ENCODE results near the gene DENND5B.
"Not testable (repeated sequence)": the region's sequence is repeated elsewhere in the genome, so short reads cannot be mapped to it uniquely, and the experiment has no call there.

The DENND5B gene

GRCh38 chr12:31377210-31377609 is 213.7 kb downstream of the DENND5B start:
- DNase-seq (ENCODE audit: low read depth) = not testable (repeated sequence)

GRCh38 chr12:31375422-31375821 is 215.5 kb downstream of the DENND5B start:
- DNase-seq (ENCODE audit: low read depth) = not testable (repeated sequence)

- no peak for DNase-seq (ENCODE audit: low read depth)
Observed at GRCh38 chr12:31371256-31371620, 219.7 kb downstream of the DENND5B start.

- DNase-seq (ENCODE audit: low read depth) = no peak
Observed at GRCh38 chr12:31370531-31371255, 220.2 kb downstream of the DENND5B start.

DNA sequence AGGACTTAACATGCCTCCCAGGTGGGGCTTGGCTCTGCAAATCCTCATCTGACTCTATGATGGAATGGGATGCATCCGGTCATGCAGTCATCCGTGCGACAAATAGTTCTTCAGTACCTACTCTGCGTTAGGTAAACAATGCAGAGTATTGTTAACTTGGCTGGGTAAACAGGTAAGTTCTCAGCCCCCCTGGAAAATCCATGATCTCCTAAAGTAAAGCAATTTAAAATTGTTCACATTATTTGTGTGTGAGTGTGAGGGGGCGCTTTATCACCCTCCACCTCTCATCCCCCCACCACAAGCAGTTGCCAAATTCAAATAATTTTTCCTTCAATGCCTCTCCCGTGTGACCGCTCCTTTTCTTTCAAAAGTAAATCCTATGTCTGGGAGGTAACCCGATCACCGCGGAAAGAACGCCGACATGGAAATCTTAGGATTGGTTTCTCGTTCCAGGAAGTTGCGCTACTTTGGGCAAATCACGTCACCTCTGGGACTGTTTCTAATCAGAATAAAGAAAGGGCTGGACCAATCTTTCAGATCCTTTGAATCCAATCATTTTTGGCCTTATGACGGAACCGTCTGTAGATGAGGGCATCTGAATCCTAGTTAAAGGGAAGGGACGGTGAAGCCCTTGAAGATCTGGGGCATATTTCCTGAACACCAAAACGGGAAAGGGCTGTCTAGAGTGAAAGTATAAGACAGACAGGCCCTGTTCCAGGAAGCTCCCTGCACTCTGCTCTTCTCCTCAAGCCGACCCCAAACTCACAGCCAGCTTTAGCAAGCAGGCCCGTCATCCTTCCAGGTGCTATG is 221.0 kb downstream of the DENND5B start:
- DNase-seq (ENCODE audit: low read depth) = no peak

DNA sequence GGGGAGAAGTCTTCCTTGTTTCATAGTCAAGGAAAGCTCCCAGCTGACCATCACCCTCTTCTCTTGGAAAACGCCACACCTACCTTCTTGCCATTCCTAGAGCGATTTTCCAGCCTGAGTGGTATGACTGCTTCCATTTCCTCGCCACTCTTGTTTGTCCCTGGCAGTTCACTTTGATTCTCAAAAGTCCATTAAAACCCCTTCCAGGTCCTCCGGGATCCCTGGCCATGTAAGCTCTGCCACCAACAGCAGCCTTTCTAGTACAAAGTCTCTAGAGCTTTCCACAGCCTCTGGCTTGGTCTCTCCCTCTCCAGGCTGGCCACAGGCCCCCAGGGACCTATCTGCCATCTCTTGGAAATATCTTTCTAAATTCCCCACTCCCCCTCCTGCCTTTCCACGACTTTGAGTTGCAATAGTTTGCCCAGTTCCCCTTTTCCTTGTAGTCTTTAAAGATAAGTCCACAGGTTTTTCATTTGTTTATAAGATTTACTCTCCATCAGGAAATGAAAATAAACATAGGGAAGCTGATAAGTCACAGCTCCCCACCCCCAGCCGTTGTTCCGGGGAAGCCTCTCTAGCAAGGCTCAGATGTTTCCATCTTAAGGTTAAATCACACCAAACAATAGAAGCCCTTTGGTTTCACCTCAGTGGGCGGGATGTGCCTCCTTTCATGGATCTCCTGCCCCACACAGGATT is 222.1 kb downstream of the DENND5B start:
- DNase-seq (ENCODE audit: low read depth) = no peak

DNA sequence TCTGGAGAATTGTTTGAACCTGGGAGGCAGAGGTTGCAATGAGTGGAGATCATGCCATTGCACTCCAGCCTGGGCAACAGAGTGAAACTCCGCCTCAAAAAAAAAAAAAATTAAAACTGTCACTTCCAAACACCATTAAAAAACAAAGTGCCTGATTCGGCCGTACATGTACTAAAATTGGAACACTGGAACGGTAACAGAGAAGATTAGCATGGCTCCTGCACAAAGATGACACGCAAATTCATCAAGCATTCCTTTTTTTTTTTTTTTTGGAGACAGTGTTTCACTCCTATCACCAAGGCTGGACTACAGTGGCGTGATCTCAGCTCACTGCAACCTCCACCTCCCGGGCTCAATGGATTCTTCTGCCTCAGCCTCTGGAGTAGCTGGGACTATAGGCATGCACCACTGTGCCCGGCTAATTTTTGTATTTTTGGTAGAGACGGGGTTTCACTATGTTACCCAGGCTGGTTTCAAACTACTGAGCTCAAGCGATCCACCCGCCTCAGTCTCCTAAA is 224.8 kb downstream of the DENND5B start:
- no peak for DNase-seq (ENCODE audit: low read depth)

DNA sequence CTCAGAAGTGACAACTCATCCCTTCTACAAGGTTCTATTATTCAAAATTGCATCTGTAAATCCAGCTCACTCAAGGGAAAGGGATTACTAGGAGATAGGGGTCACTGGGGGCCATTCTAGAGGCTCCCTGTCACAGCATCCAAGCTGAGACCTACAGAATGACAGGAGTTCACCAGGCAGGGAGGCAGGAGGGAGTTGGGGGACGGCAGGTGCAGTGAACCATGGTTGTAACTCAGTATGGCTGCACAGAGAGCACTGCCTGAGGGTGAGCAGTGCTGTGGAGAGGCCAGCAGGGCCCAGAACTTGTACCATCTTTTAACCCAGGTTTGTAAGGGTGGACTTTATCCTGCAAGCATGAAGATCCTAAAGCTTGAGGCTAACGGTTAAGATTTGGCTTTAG is 227.1 kb downstream of the DENND5B start:
- no peak for DNase-seq (ENCODE audit: low read depth)

DNA sequence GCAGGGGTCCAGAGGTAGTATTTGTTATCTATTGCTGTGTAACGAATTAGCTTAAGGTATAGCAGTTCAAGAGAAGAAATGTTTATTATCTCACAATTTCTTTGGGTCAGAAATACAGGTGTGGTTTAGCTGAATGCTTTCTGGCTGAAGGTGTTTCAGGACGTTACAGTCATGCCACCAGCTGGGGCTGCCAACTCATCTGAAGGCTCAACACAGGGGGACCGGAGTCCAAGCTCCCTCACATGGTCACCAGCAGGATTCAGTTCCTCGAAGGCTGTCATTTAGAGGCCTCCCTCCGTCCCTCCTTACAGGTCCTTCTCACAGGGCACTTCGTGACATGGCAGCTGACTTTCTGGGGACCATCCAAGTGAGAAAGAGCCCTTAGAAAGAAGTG is 227.5 kb downstream of the DENND5B start:
- no peak for DNase-seq (ENCODE audit: low read depth)

DNA sequence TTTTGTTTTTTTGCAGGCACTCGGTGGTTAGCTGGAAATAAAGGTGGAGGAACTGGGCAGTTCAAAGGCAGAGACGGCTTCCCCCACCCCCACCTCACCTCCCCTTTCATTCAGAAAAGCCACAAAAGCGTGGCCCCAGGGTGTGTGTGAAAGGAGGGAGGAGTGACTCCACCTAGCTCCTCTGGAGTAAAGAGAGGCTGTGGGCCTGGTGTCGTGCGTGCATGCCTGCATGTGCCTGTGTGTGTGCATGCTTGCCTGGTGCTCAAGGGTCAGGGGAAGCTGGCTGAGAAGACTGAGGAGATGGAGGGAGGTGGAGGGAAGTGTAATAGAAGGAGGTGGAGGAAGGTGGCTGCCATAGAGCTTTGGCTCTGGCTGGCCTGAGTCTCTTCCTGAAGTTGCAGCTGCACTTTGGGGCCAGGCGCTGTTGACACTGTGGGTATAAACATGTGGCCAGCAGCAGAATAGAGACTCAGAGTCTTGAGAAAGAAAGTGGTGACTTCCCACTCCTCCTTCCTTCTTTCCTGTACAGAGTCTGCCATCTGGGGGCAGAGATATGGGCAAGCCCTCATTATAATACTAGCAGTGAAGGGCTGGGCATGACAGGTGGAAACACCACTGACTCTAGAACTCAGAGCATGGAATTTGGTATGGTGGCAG is 228.0 kb downstream of the DENND5B start:
- no peak for DNase-seq (ENCODE audit: low read depth)

GRCh38 chr12:31362115-31362758 is 228.7 kb downstream of the DENND5B start:
- DNase-seq (ENCODE audit: low read depth) = no peak

- no peak for DNase-seq (ENCODE audit: low read depth)
Observed at GRCh38 chr12:31361730-31362114, 229.2 kb downstream of the DENND5B start.

GRCh38 chr12:31355747-31356107 is 235.2 kb downstream of the DENND5B start:
- DNase-seq (ENCODE audit: low read depth) = no peak

DNA sequence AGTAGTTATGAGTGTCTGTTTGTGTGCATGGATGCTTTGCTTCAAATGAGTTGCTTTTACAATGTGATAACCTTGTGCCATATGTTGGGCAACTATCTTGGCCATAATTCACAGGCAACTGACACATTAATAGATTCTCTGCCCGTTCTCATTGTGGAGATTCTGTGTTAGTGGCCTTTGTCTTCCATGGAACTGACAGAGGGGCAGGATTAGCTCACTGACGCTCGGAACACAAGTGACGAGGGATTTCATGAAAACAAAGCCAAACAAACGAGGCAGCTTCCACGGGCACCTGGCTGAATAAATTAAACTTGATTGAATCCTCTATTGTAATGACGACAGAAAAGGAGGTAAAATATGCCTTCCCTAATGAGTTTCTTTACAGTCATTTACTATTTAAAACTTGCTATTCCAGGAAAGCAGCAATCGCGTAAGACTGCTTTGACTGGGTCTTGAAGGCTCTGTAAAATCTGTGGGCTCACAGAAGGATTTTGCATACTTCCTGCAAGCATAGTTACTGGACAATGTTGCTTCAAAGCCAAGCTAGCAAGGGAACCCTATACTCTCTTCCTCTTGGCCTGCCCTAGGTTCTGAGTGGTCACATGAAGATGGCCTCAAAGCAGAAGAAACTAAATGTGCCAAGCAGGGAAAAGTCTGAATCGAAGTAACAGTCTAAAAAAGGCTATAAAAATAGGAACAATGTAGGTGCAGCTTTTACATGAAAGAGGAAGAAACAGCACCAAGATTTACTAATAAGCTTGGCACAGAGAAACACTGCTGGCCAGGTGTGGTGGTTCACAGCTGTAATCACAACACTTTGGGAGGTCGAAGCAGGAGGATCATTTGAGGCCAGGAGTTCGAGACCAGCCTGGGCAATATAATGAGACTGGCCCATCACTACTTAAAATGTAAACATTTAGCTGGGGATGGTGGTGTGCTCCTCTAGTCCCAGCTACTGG is 236.9 kb downstream of the DENND5B start:
- no peak for DNase-seq (ENCODE audit: low read depth)

DNA sequence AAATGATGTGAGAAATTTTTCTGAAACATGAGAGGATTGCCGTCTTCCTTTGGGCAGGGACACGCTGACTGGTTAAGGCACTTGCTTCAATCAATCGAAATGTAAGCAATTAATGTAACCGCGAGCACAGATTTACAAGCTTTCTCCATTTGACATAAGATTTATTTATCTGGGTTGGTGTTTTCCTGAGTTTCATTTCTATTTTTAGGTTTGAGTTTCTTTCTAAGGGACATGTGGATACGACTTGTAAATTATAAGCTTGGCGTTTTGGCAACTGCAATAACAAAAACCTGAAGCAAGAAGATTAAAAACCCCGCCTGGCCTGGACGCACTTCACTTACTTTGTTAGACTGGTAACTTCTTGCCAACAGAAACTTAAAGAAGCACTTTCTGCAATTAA is 244.7 kb downstream of the DENND5B start:
- DNase-seq (ENCODE audit: low read depth) = no peak

DNA sequence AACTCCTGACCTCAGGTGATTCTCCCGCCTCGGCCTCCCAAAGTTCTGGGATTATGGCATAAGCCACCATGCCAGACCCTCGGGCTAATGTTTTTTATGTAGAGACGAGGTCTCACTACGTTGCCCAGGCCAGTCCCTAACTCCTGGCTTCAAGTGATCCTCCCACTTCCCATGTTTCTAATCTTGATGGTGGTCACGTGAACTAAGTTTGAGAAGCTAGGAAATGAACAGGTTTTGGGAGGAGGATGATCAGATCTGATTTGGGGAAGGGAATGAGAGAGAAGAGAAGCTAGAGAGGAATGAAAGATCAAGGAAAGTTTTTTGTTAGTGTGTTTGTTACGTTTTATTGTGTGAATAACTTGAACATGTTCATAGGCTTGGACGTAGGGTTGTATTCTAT is 247.8 kb downstream of the DENND5B start:
- DNase-seq (ENCODE audit: low read depth) = no peak

DNA sequence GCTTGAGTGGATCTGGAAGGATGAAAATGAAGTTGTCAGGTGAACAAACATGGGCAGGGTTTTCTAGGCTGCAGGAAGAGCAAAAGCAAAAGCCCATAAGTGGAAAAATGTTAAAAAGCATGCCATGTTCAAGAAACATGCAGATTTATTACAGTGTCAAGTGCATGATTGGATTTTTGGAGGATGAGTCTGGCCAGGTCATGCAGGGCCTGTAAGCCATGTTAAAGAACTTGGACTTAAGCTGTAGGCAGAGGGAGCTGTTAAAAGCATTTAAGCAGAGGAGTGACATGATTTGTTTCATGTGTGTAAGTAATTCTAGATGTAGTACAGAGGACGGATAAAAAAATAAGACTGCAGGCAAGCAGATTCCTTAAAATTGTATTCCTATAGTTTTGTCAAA is 248.7 kb downstream of the DENND5B start:
- no peak for DNase-seq (ENCODE audit: low read depth)

DNA sequence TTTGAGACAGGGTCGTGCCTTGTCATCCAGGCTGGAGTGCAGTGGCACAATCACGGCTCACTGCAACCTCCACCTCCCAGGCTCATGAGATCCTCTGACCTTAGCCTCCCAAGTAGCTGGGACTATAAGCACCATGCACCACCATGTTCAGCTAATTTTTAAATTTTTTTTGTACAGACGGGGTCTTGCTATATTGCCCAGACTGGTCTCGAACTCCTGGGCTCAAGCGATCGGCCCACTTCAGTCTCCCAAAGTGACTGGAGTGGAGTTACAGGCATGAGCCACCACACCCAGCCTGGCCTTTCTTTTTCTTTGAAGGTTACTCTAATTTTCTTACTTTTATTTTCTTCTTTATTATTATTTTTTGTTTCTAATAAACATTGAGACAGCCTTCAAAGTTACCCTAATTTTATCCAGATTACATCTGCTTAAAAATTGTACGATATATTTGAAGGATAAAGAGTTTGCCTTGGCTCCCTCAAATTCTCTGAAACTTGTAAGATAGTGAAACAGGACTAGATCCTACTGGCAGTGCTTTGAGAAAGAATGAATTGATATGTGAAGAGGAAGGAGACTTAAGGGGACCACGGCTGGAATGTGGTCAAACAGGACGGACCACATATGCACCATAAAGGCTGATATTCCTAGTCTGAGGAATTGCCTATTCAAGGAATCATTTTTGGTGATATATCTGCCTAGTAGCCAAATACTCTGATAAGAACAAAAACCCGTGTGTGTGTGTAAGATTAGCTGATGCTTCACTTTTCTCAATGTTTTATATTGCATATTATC is 250.9 kb downstream of the DENND5B start:
- DNase-seq (ENCODE audit: low read depth) = no peak

DNA sequence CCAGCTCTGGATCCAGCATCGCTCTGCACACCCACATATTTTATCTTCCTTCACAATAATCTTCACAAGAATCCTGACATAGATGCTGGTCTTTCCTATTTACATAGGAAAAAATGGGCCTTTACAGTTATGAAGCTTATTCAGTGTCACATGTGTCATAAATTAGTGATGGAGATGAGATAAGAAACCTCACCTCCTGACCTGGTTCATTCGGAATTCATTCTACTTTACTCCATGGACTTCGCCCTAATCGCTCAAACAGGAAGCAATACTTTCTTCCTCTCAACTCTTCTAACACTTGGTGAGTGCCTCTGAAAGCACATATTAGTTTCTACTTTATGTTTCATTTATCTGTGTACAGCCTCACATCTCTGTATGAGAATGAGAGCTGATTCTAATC is 253.0 kb downstream of the DENND5B start:
- no peak for DNase-seq (ENCODE audit: low read depth)
